GM18498 (cell line): ENCODE measurements around the gene CEPT1.
A peak's percentile ranks its signal among the peaks of the same experiment; 100 is the strongest.
"Not testable (repeated sequence)": the region's sequence is repeated elsewhere in the genome, so short reads cannot be mapped to it uniquely, and the experiment has no call there.

Source experiments
- ATAC-seq: cut with Tn5 transposase; IDR thresholded peaks from one replicate; pipeline ENCODE4 v1.9.1; 2021; ENCODE audit warnings: mild to moderate bottlenecking, moderate library complexity; ENCODE audit not compliant: unreplicated experiment

CEPT1 gene

GRCh38 chr1:111139956-111140679 is at the start of gene CEPT1, which contains the start of gene DRAM2:
Gene CEPT1, plus strand, starts transcription at chr1:111140223. Its CDS starts 7,492 bp downstream, at chr1:111147715.
Gene DRAM2, minus strand, starts transcription at chr1:111140093. Its CDS starts 8,539 bp downstream, at chr1:111131554.
- ATAC-seq, result peak; percentile 64

GRCh38 chr1:111095421-111095820 is 44.6 kb upstream of the CEPT1 start:
- ATAC-seq, result not testable (repeated sequence)

GRCh38 chr1:111097356-111098099 is 42.5 kb upstream of the CEPT1 start:
- ATAC-seq, result no peak

GRCh38 chr1:111099289-111099688 is 40.7 kb upstream of the CEPT1 start:
- ATAC-seq, result no peak

GRCh38 chr1:111101854-111102642 is 38.0 kb upstream of the CEPT1 start:
- no peak for ATAC-seq

GRCh38 chr1:111104981-111105380 is 35.0 kb upstream of the CEPT1 start:
- ATAC-seq, result no peak

- no peak for ATAC-seq
Measured at GRCh38 chr1:111110197-111110899, 29.7 kb upstream of the CEPT1 start.

DNA sequence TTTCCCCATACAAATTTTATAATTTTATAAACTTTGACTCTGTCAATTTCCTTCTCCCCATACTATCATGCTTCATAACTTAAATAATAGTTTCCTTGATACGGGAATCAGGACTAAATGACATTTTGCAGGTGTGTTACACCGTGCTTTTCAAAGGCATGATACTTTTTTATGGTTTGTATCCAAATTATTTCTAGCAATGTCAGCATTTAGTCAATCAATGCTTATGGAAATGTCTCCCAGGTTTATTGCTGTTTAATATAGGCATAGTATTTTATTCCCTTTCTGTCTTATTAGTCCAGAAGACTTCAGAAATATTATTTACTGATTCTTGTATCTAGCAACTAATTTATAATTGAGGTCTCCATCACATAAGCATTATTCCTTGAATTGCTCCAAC is 23.5 kb upstream of the CEPT1 start:
- ATAC-seq, result no peak

DNA sequence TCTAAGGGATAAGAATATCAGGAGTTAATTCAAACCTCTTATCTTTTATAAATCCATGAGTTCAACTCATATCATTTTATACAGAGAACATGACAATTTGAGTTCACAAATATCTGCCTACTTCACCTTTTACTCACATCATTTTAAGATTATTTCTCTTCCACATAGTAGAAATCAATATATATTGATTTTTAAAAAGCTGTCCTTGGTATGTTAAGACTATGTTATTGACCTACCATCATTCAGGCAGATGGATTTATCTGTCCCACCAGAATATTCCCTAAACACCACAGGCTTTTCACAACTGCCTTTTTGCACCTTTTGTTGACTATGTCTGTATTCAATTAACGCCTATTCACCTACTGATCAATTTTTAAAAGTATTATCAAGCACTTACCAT is 13.7 kb upstream of the CEPT1 start:
- ATAC-seq, result no peak

DNA sequence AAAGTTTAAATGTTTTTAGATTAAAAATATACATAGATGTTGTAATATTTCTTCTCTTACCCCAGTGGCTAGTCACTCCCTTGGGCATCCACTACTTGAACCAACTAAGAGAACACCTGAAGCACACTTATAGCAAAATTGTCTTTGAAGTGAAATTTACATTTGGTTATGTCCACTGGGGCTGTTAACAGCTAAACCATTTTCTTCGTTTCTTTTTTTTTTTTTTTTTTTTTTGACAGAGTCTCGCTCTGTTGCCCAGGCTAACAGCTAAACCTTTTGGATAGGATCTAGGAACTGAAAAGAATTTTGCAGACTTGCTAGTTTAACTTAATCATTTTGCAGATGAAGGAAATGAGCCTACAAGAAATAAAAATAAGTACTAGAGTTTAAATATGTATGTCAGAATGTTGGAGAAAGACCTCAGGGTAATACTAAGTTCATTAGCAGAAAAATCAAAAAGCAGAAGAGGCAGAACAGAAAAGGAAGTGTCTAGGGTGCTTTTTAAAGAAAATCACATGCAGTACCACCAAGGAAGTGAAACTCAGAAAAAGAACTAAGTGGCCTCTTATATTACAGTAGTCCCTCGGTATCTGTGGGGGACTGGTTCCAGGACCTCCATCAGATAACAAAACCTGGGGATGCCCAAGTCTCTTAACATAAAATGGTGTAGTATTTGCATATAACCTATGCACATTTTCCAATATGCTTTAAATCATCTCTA is 11.9 kb upstream of the CEPT1 start:
- peak; percentile 86 for ATAC-seq

DNA sequence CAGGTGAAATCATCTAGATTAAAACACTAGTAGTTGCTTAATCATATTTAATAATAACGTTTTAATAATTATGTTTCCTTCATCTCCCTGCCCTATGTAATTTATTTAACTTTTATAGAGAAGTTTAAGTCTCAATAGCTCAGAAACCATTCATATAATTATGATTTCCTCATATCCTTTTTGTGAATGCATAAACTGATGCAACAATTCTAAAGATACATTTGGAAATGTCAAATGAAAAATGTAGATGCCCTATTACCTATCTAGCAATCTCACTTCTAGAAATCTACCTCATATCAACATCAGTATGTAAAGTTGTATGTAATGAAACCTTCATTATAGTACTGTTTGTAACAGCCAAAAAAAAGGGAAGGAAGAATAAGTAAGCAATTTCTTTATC is 10.6 kb upstream of the CEPT1 start:
- ATAC-seq, result no peak

DNA sequence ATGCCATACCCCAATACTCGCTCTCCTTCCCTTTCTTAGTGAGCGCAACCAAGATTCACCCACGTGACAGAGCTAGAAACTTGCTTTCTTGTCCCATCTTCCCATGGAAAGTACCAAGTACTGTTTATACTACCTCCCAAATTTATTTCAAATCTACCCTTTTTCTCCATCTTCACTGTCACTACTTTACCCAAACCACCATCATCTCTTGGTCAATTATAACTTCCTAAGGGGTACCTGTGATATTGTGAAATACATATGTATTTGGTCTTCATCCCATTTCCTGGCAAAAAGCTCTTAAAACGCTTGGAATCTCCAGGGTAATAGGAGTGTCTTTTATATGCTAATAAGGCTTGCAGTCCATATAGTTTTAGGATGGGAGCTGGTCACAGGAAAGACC is 8.3 kb upstream of the CEPT1 start:
- ATAC-seq, result no peak

DNA sequence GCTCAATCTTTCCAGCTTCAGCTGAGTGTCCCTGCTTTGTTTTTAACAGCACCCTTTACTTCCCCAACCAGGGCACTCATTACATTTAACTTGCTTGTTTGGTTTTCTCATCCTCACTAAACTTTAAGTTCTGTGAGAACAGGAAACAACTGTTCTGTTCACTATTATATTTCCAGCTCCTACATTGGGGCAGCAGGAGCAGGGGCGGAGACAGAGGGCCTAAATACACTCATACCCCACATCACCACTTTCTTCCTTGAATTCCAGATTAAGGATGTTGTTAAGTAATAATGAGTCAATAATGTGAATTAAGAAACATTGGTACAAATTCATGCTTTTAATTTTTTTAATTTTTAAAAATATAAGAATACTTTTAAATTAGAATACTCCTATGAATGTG is 6.2 kb upstream of the CEPT1 start:
- ATAC-seq, result no peak

DNA sequence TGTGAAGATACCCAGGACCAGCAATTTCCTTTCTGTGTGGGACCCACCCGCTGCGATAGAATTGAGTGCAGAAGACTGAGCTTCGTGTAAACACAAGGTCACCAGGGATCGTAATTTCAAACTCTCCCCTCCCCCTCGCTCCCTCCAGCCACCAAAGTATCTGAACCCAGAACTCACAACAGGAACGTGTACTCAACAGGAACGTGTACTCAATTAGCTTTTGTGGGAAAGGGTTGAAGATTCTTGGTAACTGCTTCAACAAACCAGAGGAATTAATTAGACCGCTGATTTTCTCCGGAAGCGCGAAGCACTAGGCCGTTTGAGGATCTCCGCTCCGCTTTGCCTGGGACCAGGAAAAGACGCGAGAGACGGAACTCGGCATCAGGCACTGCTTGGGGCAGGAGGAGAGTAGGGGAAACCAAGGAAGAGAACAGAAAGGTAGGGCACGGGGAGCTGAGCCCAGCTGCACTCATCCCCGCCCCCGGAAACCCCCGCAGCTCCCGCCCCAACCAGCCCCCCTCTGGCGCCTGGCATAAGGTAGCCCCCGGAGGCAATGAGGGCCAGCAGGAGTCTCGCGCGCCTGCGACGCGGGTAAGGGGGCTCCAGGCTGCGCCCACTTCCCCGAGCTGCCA is 583 bp upstream of the CEPT1 start:
- ATAC-seq, result peak; percentile 38

DNA sequence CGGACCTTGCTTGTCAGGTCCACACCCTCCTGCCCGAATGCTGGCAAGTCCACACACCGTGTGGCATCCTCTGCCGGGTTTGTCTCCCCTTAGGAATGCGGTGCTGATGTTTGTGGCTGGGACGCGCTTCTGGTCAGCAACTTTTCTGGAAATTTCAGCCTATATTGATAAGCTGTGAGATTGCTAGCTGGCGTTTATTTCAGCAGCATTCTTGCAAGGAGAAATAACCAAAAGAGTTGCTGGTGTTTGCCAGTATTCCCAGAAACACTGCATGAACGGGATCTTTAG is 601 bp downstream of the CEPT1 start:
- no peak for ATAC-seq

DNA sequence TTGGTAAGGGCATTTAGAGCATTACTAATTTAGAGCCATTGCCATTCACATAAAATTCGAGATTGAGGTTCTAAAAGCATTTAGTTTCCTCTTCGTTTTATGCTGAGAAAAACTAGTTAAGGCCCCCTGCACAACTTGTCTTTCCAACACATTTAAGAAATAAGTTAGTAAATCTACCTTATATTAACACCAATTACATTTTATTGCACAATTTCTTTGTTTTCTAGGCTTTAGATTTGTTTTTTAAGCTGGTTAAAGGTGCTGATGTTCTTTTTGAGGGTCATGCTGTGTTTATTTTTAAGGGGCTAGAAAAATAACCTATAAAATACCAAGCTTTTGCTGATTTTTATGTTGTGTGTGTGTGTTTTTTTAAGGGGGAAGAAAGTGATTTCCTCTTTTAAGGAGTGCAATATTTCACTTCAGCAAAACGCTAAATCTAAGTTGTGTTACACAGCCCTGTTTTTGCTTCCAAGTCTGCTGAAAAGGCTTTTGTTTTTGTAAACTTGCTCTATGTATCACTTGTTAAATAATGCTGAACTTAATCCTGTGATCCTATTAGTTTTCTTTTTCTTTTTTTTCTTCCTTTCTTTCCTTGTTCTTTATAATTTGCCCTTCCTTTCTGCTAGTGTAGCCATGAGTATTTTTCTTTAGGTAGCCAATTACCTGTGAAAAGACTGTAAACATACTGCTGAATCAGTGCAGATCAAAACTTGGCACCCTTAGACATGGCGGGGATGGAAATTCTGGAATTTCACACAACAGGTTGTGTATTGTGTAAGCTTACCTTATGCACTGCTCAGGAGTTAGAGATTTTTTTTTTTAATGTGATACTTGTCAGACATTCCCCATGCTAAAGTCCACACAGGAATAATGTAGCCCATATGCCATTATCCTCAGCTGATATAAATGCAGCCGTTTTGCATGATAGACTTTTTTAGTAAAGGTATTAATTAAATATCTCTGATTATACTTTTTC is 1.5 kb downstream of the CEPT1 start:
- ATAC-seq, result no peak

- ATAC-seq, result no peak
Measured at GRCh38 chr1:111142356-111142975, 2.4 kb downstream of the CEPT1 start.

- ATAC-seq, result no peak
Measured at GRCh38 chr1:111145542-111145941, 5.5 kb downstream of the CEPT1 start.
